NCI-H2171 (cell line): Measurements from ENCODE around the gene OR52J3.

Experiments
- DNase-seq: peaks from one replicate; lab custom pipeline; 2025; lab: John Stamatoyannopoulos, UW

Gene OR52J3

GRCh38 chr11:5096011-5096410, 49.7 kb downstream of the OR52J3 start:
- DNase-seq, result no peak
